OCI-LY3 (cell line): ENCODE data around the gene CEP112.
"Not testable (repeated sequence)": the region's sequence is repeated elsewhere in the genome, so short reads cannot be mapped to it uniquely, and the experiment has no call there.

Experiments used
- H2AFZ ChIP-seq: fragments of 200-600, 300-600 bp; shearing (Covaris generic); 2 replicates; pipeline ENCODE4 v1.6.0; 2014; ENCODE audit warnings: antibody characterized with exemption, low read depth, low read length
- H3K27ac ChIP-seq: fragments of 200-600, 300-600 bp; sonication (generic); 2 replicates; pipeline ENCODE4 v1.5.1; 2014; ENCODE audit warnings: mild to moderate bottlenecking, low read length, moderate library complexity, mixed read lengths
- H3K27me3 ChIP-seq: fragments of 200-600, 300-600 bp; sonication (generic); 2 replicates; pipeline ENCODE4 v1.6.1; 2014; ENCODE audit warnings: low read depth, low read length, mixed read lengths
- H3K36me3 ChIP-seq: fragments of 200-600, 300-600 bp; sonication (generic); replicated peaks from 2 replicates; pipeline ENCODE3; 2014; ENCODE audit warnings: low read depth, low read length, mixed read lengths
- H3K4me1 ChIP-seq: fragments of 300-600, 200-600 bp; sonication (generic); 2 replicates; pipeline ENCODE4 v1.6.1; 2014; ENCODE audit warnings: low read length, mixed read lengths
- H3K4me2 ChIP-seq: fragments of 200-600, 300-600 bp; sonication (generic); 2 replicates; pipeline ENCODE4 v1.6.1; 2014; ENCODE audit warnings: low read length, mixed read lengths
- H3K4me3 ChIP-seq: fragments of 300-600, 200-600 bp; sonication (generic); 2 replicates; pipeline ENCODE4 v1.5.1; 2014; ENCODE audit warnings: antibody characterized with exemption, mild to moderate bottlenecking, low read length, moderate library complexity
- H3K79me2 ChIP-seq: fragments of 300-600, 200-600 bp; shearing (Covaris generic); 2 replicates; pipeline ENCODE4 v1.6.1; 2014; ENCODE audit warnings: mild to moderate bottlenecking, low read length, mixed read lengths
- H3K9ac ChIP-seq: fragments of 300-600, 200-600 bp; shearing (Covaris generic); 2 replicates; pipeline ENCODE4 v1.6.0; 2014; ENCODE audit warnings: mild to moderate bottlenecking, low read length, moderate library complexity
- H3K9me3 ChIP-seq: fragments of 200-600, 300-600 bp; shearing (Covaris generic); 2 replicates; pipeline ENCODE4 v1.6.1; 2014; ENCODE audit warnings: low read length, mixed read lengths; ENCODE audit not compliant: insufficient read depth
- H4K20me1 ChIP-seq: fragments of 200-600, 300-600 bp; sonication (generic); 2 replicates; pipeline ENCODE4 v1.6.1; 2016; ENCODE audit warnings: low read length, mixed read lengths; ENCODE audit not compliant: insufficient read depth
- CTCF ChIP-seq: fragments of 200-600, 300-600 bp; sonication (generic); IDR thresholded peaks from 2 replicates; pipeline ENCODE4 v1.5.1; 2014; ENCODE audit warnings: antibody characterized with exemption, low read length, low read depth
- EZH2phosphoT487 ChIP-seq: fragments of 200-600 bp; shearing (Covaris generic); IDR thresholded peaks from 2 replicates; pipeline ENCODE4 v1.6.1; 2018; ENCODE audit warnings: antibody characterized with exemption, mixed run types, low read depth

Gene CEP112

GRCh38 chr17:65783845-65784334 lies 408.0 kb downstream of the CEP112 start:
- Histone ChIP-seq H3K4me1 (peaks cover 7% of the 10 kb centered on the region), H2AFZ (no peak overlapping the region), H3K79me2 (no peaks in the 10 kb centered on the region), H3K36me3 (no peaks in the 10 kb centered on the region), H4K20me1 (no peaks in the 10 kb centered on the region), H3K9me3 (no peaks in the 10 kb centered on the region), H3K4me3 (no peak overlapping the region), H3K27me3 (no peaks in the 10 kb centered on the region), H3K4me2 (no peak overlapping the region), H3K27ac (no peak overlapping the region), H3K9ac (no peak overlapping the region)
- no peak for TF ChIP-seq EZH2phosphoT487
- TF ChIP-seq CTCF: no peak

- H3K4me2 ChIP-seq, H3K27me3 ChIP-seq: not testable (repeated sequence)
Measured at GRCh38 chr17:65782104-65782706, 409.7 kb downstream of the CEP112 start.

GRCh38 chr17:65780111-65780510 lies 411.8 kb downstream of the CEP112 start:
- Histone ChIP-seq H3K36me3 (no peaks in the 10 kb centered on the region), H3K4me1 (peaks cover 3% of the 10 kb centered on the region), H3K27me3 (no peaks in the 10 kb centered on the region), H3K4me3 (no peak overlapping the region), H4K20me1 (no peaks in the 10 kb centered on the region), H3K9ac (no peak overlapping the region), H3K4me2 (no peak overlapping the region), H3K27ac (no peak overlapping the region), H3K9me3 (no peaks in the 10 kb centered on the region), H3K79me2 (no peaks in the 10 kb centered on the region), H2AFZ (no peak overlapping the region)
- TF ChIP-seq EZH2phosphoT487: no peak

More at GRCh38 chr17:65782104-65782706, 409.7 kb downstream of the CEP112 start:
- H4K20me1 ChIP-seq, H2AFZ ChIP-seq, H3K4me1 ChIP-seq, H3K9ac ChIP-seq, H3K36me3 ChIP-seq, H3K4me3 ChIP-seq, H3K79me2 ChIP-seq, H3K27ac ChIP-seq, H3K9me3 ChIP-seq: not testable (repeated sequence)

GRCh38 chr17:65776890-65777289 lies 415.0 kb downstream of the CEP112 start:
- H3K9ac ChIP-seq: no peak overlapping the region
- H3K4me2 ChIP-seq: no peak overlapping the region
- TF ChIP-seq CTCF: no peak
- TF ChIP-seq EZH2phosphoT487: no peak
- no peak overlapping the region for H3K27ac ChIP-seq
- H3K4me1 ChIP-seq: peaks cover 16% of the 10 kb centered on the region
- H3K27me3 ChIP-seq: no peaks in the 10 kb centered on the region
- H2AFZ ChIP-seq: no peak overlapping the region
- no peak overlapping the region for H3K4me3 ChIP-seq
- H3K79me2 ChIP-seq: no peaks in the 10 kb centered on the region
- no peaks in the 10 kb centered on the region for H4K20me1 ChIP-seq
- no peaks in the 10 kb centered on the region for H3K36me3 ChIP-seq
- no peaks in the 10 kb centered on the region for H3K9me3 ChIP-seq

- Histone ChIP-seq H3K79me2 (no peaks in the 10 kb centered on the region), H3K4me3 (no peak overlapping the region), H4K20me1 (no peaks in the 10 kb centered on the region), H3K36me3 (no peaks in the 10 kb centered on the region), H3K4me2 (no peak overlapping the region), H3K4me1 (peaks cover 17% of the 10 kb centered on the region), H2AFZ (no peak overlapping the region), H3K9ac (no peak overlapping the region), H3K27ac (no peak overlapping the region), H3K9me3 (no peaks in the 10 kb centered on the region), H3K27me3 (no peaks in the 10 kb centered on the region)
- TF ChIP-seq CTCF (no peak), EZH2phosphoT487 (no peak)
Measured at GRCh38 chr17:65774787-65775186, 417.1 kb downstream of the CEP112 start.
